HEK293 (cell line): ENCODE results near the gene SLC29A1.

Experiments
- IKZF3 ChIP-seq: fragments of 450-650 bp; IDR thresholded peaks from 2 replicates; pipeline ENCODE4 v1.5.0; 2018; ENCODE audit warnings: missing biosample characterization, mild to moderate bottlenecking, missing genetic modification characterization, moderate library complexity
- PATZ1 ChIP-seq: fragments of 450-650 bp; formaldehyde crosslinking; IDR thresholded peaks from 2 replicates; pipeline ENCODE4 v1.5.1; 2016; ENCODE audit warnings: missing biosample characterization, missing genetic modification characterization
- PBX3 ChIP-seq: sonication (generic); formaldehyde crosslinking; IDR thresholded peaks from 2 replicates; pipeline ENCODE4 v1.8.1; 2022; ENCODE audit warnings: mild to moderate bottlenecking, moderate library complexity, missing genetic modification reagents
- REST ChIP-seq: fragments of 450-650 bp; formaldehyde crosslinking; IDR thresholded peaks from 2 replicates; pipeline ENCODE4 v1.5.1; 2016; ENCODE audit warnings: missing biosample characterization, missing genetic modification characterization
- SALL2 ChIP-seq: fragments of 450-650 bp; formaldehyde crosslinking; IDR thresholded peaks from 2 replicates; pipeline ENCODE4 v1.5.0; 2017; ENCODE audit warnings: missing biosample characterization, mild to moderate bottlenecking, missing genetic modification characterization, borderline replicate concordance
- SCRT1 ChIP-seq: fragments of 450-650 bp; formaldehyde crosslinking; IDR thresholded peaks from 2 replicates; pipeline ENCODE4 v1.5.1; 2016; ENCODE audit warnings: missing biosample characterization, missing genetic modification characterization, borderline replicate concordance
- ZBTB8A ChIP-seq: fragments of 450-650 bp; formaldehyde crosslinking; IDR thresholded peaks from 2 replicates; pipeline ENCODE4 v1.5.1; 2016; ENCODE audit warnings: missing biosample characterization, missing genetic modification characterization
- ZIC2 ChIP-seq: fragments of 450-650 bp; formaldehyde crosslinking; IDR thresholded peaks from 2 replicates; pipeline ENCODE4 v1.5.1; 2016; ENCODE audit warnings: missing biosample characterization, missing genetic modification characterization
- ZNF169 ChIP-seq: fragments of 450-650 bp; formaldehyde crosslinking; IDR thresholded peaks from 2 replicates; pipeline ENCODE4 v1.5.1; 2016; ENCODE audit warnings: missing biosample characterization, missing genetic modification characterization
- ZNF18 ChIP-seq: fragments of 450-650 bp; formaldehyde crosslinking; IDR thresholded peaks from 2 replicates; pipeline ENCODE4 v1.5.1; 2016; ENCODE audit warnings: missing biosample characterization, missing genetic modification characterization
- ZNF341 ChIP-seq: fragments of 450-650 bp; formaldehyde crosslinking; IDR thresholded peaks from 2 replicates; pipeline ENCODE4; 2016; ENCODE audit warnings: low read depth, missing biosample characterization, missing genetic modification characterization
- ZNF37A ChIP-seq: fragments of 450-650 bp; IDR thresholded peaks from 2 replicates; pipeline ENCODE4 v1.5.1; 2018; ENCODE audit warnings: missing biosample characterization, missing genetic modification characterization
- ZNF398 ChIP-seq: fragments of 450-650 bp; formaldehyde crosslinking; IDR thresholded peaks from 2 replicates; pipeline ENCODE4 v1.5.1; 2017; ENCODE audit warnings: missing biosample characterization, missing genetic modification characterization
- ZNF416 ChIP-seq: fragments of 450-650 bp; formaldehyde crosslinking; IDR thresholded peaks from 2 replicates; pipeline ENCODE4 v1.5.1; 2016; ENCODE audit warnings: missing biosample characterization, missing genetic modification characterization
- ZNF426 ChIP-seq: fragments of 450-650 bp; formaldehyde crosslinking; IDR thresholded peaks from 2 replicates; pipeline ENCODE4 v1.5.1; 2017; ENCODE audit warnings: missing biosample characterization, missing genetic modification characterization, mild to moderate bottlenecking, inconsistent platforms, moderate library complexity
- ZNF514 ChIP-seq: fragments of 450-650 bp; formaldehyde crosslinking; IDR thresholded peaks from 2 replicates; pipeline ENCODE4 v1.5.1; 2016; ENCODE audit warnings: missing biosample characterization, missing genetic modification characterization
- ZNF521 ChIP-seq: fragments of 450-650 bp; formaldehyde crosslinking; IDR thresholded peaks from 2 replicates; pipeline ENCODE4 v1.5.1; 2017; ENCODE audit warnings: missing biosample characterization, mild to moderate bottlenecking, missing genetic modification characterization
- ZNF555 ChIP-seq: fragments of 450-650 bp; formaldehyde crosslinking; conservative IDR thresholded peaks from 2 replicates; pipeline ENCODE4 v1.5.1; 2017; ENCODE audit warnings: missing biosample characterization, mild to moderate bottlenecking, missing genetic modification characterization, inconsistent platforms
- ZNF558 ChIP-seq: fragments of 450-650 bp; formaldehyde crosslinking; IDR thresholded peaks from 2 replicates; pipeline ENCODE4 v1.5.1; 2016; ENCODE audit warnings: missing biosample characterization, missing genetic modification characterization
- ZNF623 ChIP-seq: fragments of 450-650 bp; formaldehyde crosslinking; IDR thresholded peaks from 2 replicates; pipeline ENCODE4 v1.5.1; 2016; ENCODE audit warnings: missing biosample characterization, missing genetic modification characterization
- ZNF645 ChIP-seq: fragments of 450-650 bp; formaldehyde crosslinking; IDR thresholded peaks from 2 replicates; pipeline ENCODE4; 2016; ENCODE audit warnings: missing biosample characterization, missing genetic modification characterization
- ZNF692 ChIP-seq: fragments of 450-650 bp; formaldehyde crosslinking; IDR thresholded peaks from 2 replicates; pipeline ENCODE4 v1.5.1; 2016; ENCODE audit warnings: missing biosample characterization, missing genetic modification characterization
- ZNF776 ChIP-seq: fragments of 450-650 bp; formaldehyde crosslinking; IDR thresholded peaks from 2 replicates; pipeline ENCODE4 v1.5.0; 2017; ENCODE audit warnings: missing biosample characterization, missing genetic modification characterization, borderline replicate concordance
- ZNF777 ChIP-seq: fragments of 450-650 bp; formaldehyde crosslinking; IDR thresholded peaks from 2 replicates; pipeline ENCODE4 v1.5.1; 2017; ENCODE audit warnings: missing biosample characterization, missing genetic modification characterization, borderline replicate concordance
- ZNF791 ChIP-seq: fragments of 450-650 bp; formaldehyde crosslinking; IDR thresholded peaks from 2 replicates; pipeline ENCODE4 v1.5.1; 2016; ENCODE audit warnings: missing biosample characterization, missing genetic modification characterization
- ZSCAN16 ChIP-seq: fragments of 450-650 bp; formaldehyde crosslinking; IDR thresholded peaks from 2 replicates; pipeline ENCODE4 v1.5.1; 2016; ENCODE audit warnings: missing biosample characterization, missing genetic modification characterization
- ZSCAN30 ChIP-seq: fragments of 450-650 bp; IDR thresholded peaks from 2 replicates; pipeline ENCODE4 v1.5.1; 2018; ENCODE audit warnings: missing biosample characterization, mild to moderate bottlenecking, missing genetic modification characterization, moderate library complexity

Gene SLC29A1

GRCh38 chr6:44223319-44224028, at the start of gene SLC29A1 (continued):
- TF ChIP-seq ZNF623 (tag by site-specific recombination): no peak
- TF ChIP-seq ZNF514 (tag by site-specific recombination): no peak
- no peak for TF ChIP-seq ZNF37A
- no peak for TF ChIP-seq ZNF777 (tag by site-specific recombination)
- TF ChIP-seq ZNF398 (tag by site-specific recombination): peak; percentile 50; the same call in 1 of the 2 replicates
- TF ChIP-seq IKZF3 (tag by site-specific recombination): 0 out of 2 replicates have a peak, but pooled peaks have one; percentile 10
- peak; percentile 88 for TF ChIP-seq ZIC2 (tag by site-specific recombination)
- TF ChIP-seq SCRT1: no peak
- TF ChIP-seq PBX3: peak; percentile 83
- TF ChIP-seq ZNF555: no peak
- TF ChIP-seq ZNF776 (tag by site-specific recombination): no peak
- peak; percentile 80 for TF ChIP-seq ZBTB8A (tag by site-specific recombination)
- TF ChIP-seq ZNF521: no peak
- no peak for TF ChIP-seq ZNF791
- TF ChIP-seq ZNF341: no peak
- TF ChIP-seq REST (tag by site-specific recombination): no peak
- TF ChIP-seq ZNF645 (tag by site-specific recombination): no peak
- TF ChIP-seq ZSCAN16 (tag by site-specific recombination): no peak
- TF ChIP-seq ZNF18 (tag by site-specific recombination): no peak
- TF ChIP-seq ZNF169 (tag by site-specific recombination): no peak
- TF ChIP-seq ZNF558 (tag by site-specific recombination): no peak
- 0 out of 2 replicates have a peak, but pooled peaks have one; percentile 6 for TF ChIP-seq PATZ1 (tag by site-specific recombination)
- TF ChIP-seq ZSCAN30 (tag by site-specific recombination): peak; percentile 55
- no peak for TF ChIP-seq ZNF426 (tag by site-specific recombination)
- no peak for TF ChIP-seq ZNF416 (tag by site-specific recombination)
- no peak for TF ChIP-seq SALL2 (tag by site-specific recombination)
- TF ChIP-seq ZNF692 (tag by site-specific recombination): peak; percentile 92
